Globus pallidus (tissue), 1 donor: Measurements from ENCODE around the gene ZSCAN12.

Experiments
- DNase-seq: peaks from one replicate; pipeline ENCODE4 v3.0.0-alpha.2; 2015; ENCODE audit warnings: low spot score

ZSCAN12 gene

DNA sequence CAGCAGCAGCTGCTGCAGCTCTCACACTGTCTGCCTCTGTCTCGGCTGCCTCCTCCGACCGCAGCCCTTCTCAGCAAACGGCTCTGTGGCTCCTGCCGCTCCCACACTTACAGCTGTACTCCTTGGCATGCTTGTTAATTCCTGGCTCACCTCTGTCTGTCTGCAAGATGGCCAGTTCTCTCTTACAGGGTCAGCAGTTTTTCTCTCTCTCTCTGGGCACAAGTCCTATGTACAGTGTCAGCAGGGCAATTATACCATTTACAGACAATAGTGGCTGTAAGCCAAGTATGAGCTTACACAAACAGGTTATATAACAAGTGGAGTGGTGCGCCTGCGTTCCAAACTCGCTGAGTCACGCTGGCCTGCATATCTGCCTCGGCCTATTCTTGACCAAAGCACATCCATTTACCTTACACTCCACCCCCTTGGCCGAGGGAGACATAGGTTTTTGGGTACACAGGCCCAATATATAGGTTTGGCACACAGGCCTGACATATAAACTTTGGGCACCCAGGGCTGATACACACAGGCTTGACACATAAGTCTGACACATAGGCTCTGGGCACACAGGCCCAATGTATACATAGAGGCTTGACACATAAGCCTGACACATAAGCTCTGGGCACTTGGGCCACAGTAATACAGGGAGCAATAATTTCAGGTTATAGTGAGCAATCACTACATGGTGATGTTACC is 45.4 kb downstream of the ZSCAN12 start:
- no peak for DNase-seq

GRCh38 chr6:28353356-28353755 is 46.2 kb downstream of the ZSCAN12 start:
- no peak for DNase-seq

- DNase-seq = no peak
Measured at GRCh38 chr6:28351493-28351925, 48.0 kb downstream of the ZSCAN12 start.

DNA sequence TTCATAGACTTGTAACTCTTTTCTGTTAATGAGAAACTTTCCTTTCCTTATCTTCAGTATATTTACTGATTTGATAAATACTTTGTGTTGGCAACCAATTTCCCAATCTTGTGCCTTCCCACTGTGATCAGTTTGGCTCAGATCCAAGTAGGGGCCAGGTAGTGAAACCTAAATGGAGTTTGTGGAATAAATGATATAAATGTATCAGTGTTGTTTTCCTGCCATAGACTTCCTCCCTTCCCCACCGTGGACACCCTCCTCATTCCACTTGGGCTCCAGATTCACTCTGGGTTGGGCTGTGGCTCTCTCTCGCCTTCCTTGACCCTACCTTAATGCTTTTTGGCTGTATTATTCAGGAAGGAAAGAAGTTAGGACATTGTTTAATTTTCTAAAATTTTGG is 48.5 kb downstream of the ZSCAN12 start:
- no peak for DNase-seq

GRCh38 chr6:28349892-28350737 is 49.4 kb downstream of the ZSCAN12 start, which contains the start of gene ZKSCAN3:
TSS of gene ZKSCAN3 (plus strand) at chr6:28349947. CDS start at chr6:28359587, 9,640 bp downstream.
- DNase-seq = peak; percentile 83

DNA sequence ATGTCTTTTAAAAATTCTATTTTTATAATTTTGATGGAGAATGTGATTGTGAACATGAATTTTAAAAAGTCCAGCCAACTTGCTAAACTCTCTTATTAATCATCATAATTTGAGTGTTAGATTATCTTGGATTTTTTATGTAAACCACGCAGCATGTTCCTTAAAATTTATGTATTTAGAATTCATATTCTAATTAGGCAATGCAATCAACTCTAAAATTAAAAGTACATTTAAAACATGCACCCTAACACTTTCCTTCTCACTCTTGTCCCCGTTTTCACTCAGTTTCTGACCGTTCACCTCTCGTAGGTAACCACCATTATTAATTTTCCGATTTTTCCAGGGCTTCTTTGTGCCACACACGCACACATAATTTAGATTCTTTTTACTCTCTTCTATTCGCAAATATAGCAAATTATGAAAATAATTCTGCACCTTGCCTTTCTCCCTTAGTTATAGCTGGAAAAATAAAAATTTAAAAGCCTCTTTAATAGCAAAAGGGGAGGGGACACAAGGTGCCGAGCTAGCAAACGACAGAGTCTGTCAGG is 50.1 kb downstream of the ZSCAN12 start:
- no peak for DNase-seq

DNA sequence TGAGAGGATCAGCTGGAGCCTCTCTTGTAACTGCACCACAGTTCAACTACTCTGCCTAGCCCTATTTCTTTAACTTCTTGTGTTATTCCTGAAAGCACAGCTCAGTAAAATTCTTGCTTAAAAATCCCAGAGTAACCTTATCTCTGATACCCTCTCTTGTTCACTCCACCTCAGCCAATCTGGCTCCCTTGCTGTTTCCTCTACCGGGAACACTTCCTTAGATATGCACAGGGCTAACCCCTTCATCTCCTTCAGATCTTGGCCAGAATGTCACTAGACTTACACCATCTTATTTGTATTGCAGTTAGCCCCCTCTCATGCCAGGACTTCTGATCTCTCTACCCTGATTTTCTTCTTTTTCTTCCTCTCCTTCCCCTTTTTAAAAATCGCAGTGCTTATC is 52.4 kb downstream of the ZSCAN12 start:
- DNase-seq = no peak

DNA sequence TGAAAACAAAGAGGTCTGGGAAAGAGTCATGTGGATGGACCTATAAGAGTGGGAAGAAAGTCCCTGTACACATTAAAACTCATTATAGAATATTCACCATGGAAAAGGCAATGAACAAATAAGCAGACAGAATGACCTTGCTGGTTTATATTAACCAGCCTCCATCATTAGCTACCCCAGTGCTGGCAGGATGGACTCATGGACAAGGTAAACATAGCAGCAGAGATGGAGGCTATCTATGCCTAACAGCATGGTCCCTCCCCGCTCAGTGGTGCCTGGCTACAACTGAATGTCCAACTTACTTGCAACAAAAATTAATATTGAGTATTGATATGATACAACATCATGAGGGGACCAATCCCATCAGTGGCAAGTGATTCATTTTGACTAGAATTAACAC is 54.3 kb downstream of the ZSCAN12 start:
- DNase-seq = no peak

DNA sequence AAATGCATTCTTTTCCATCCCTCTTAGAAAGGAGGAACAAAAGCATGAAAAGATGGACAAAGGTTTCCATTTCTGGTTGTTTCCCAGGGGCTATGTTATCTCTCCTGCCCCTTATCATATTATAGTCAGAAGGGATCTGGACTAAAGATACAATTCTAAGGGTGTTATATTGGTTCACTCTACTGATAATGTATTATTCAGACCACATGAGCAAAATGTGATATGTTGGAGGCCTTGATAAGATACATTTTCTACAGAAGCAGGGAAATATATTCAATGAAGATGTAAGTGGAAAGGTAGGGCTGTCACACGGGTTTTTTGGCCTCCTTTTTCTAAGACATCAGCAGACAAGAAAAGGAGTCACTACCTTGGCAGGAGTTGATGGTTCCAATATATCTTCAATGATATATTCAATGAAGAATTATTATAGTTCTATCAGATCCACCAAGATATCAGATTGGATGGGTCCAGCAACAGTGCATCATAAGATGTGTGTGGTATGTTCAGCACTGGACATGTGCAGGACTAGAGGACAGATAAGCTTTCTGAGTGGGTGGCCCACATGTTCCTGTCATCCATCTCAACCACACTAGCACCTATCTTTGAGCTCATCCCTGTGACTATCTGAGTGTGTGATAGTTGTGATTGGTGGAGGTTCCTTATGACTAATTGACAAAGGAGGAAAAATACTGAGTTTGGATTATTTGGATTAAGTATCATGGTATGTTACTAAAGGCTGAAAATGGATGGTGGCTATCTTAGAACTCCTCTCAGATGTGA is 55.5 kb downstream of the ZSCAN12 start:
- DNase-seq = no peak

DNA sequence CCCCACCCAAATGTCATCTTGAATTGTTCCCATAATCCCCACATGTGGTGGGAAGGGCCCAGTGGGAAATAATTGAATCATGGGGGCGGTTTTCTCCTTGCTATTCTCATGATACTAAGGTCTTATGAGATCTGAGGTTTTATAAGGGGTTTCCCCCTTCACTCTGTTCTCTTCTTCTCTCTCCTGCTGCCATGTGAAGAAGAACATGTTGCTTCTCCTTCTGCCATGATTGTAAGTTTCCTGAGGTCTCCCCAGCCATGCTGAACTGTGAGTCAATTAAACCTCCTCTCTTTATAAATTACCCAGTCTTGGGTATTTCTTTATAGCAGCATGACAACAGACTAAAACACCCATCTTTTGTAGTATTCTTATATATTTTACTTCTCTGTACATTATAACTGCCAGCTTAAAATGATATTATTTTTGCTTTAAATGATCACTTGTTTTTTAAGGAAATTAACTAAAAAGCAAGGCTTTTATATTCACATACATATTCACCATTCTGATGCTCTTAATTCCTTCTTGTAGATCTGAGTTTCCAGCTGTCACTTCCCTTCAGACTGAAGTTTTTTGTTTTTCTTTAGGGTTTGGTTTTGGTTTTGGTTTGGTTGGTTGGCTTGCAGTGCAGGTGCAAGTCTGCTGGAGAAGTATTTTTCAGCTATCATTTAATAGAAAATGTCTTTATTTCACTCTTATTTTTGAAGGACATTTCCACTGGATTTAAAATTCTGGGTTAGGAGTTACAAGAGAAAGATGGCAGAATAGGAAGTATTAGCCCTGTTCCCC is 59.0 kb downstream of the ZSCAN12 start:
- DNase-seq = no peak

DNA sequence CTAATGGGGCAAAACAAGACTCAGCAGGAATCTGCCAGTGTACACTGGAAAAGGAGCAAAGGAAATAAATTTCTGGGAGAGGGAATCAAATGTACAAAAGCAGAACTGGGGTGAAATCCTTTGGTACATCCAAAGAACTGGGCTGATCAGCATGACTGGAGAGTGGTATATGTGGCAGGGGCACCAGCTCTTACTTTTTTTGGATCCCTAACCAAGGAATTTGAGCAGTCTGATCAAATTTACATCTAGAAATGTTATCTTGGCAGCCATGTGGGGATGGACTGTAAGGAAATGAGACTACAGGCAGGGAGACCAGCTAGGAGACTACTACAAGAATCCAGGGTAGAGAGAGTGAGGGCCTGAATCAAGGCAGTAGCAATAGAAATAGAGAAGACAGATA is 62.4 kb downstream of the ZSCAN12 start:
- no peak for DNase-seq

- DNase-seq = peak; percentile 41
Measured at GRCh38 chr6:28336284-28337120, 63.0 kb downstream of the ZSCAN12 start.

GRCh38 chr6:28335564-28336283 is 63.8 kb downstream of the ZSCAN12 start, which contains the start of gene ZSCAN31:
TSS of gene ZSCAN31 (minus strand) at chr6:28336148. CDS start at chr6:28329683, 6,465 bp downstream.
- DNase-seq = peak; percentile 88

GRCh38 chr6:28335040-28335563 is 64.4 kb downstream of the ZSCAN12 start:
- no peak for DNase-seq

DNA sequence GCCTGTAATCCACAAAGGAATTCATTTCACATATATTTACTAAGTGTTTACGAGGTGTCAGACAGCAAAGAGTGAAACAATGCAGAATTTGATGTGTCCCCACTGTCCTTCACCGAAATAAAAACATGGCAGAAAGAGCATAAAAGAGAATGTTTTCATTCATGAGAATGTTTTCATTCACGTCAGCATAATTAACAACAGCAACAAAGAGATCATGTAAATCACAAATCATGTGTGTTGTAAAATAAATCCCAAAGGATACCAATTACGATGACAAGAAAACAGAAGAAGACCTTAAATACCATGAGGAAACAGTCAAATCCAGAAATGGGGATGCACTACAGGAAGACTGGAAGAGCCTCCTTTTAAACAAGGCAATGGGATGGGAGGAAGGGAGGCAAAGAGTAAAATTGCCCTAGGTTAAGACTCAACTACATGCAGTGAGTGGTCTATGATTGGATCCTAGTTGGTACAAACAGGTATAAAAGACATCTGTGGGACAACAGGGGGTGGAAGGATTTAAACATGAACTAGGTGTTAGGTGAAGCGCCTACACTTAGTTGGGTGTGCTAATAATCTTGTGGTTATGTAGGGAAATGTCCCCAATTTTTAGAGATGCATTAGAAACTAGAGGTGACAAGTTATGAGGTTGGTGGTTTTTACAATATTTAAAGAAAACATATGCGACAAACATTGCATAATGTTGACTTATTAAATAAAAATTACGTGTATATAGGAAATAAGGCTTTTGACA is 65.1 kb downstream of the ZSCAN12 start:
- DNase-seq = no peak

GRCh38 chr6:28333599-28334018 is 65.9 kb downstream of the ZSCAN12 start:
- DNase-seq = no peak

- DNase-seq = no peak
Measured at GRCh38 chr6:28333047-28333446, 66.5 kb downstream of the ZSCAN12 start.

- DNase-seq = no peak
Measured at GRCh38 chr6:28330041-28330440, 69.5 kb downstream of the ZSCAN12 start.
